Caco-2 (cell line): Measurements from ENCODE around the gene YBX2. TPM values are rescaled to one million over a fixed set of nuclear protein-coding genes. Genes with fewer than 3 reads are reported as not detected.

Experiments
- BruUV-seq: library from RNA; stranded (reverse); fragments of 400-500 nt; replicated peaks from 2 replicates; lab custom pipeline; 2021; lab: Mats Ljungman, UMichigan
- CTCF ChIA-PET: fragments of 300-600 bp; sonication (Branson Sonifier 250); formaldehyde crosslinking; loops from one replicate; lab custom pipeline; 2022; ENCODE audit warnings: antibody characterized with exemption; lab: Charles Lee
- POLR2A ChIA-PET: fragments of 300-600 bp; sonication (Branson Sonifier 250); formaldehyde crosslinking; loops from one replicate; lab custom pipeline; 2022; ENCODE audit warnings: antibody characterized with exemption; lab: Charles Lee
- DNase-seq, 2 experiments: peaks; one replicate each; pipeline versions ENCODE4 v3.0.0 to v3.0.0-alpha.2; 2020 to 2022
- H3K27me3 ChIP-seq: replicated peaks from 2 replicates; pipeline ENCODE4 v1.6.0; 2011; ENCODE audit warnings: low read length; ENCODE audit not compliant: control insufficient read depth, insufficient read depth
- H3K36me3 ChIP-seq: 2 replicates; pipeline ENCODE4 v1.5.1; 2011; ENCODE audit warnings: low read length; ENCODE audit not compliant: control insufficient read depth, insufficient read depth
- H3K4me1 ChIP-seq: fragments of 250-450 bp; sonication (Bioruptor Pico); 2 replicates; pipeline ENCODE4 v1.5.1; 2020; ENCODE audit warnings: mild to moderate bottlenecking
- H3K4me3 ChIP-seq: 2 replicates; pipeline ENCODE4 v1.5.1; 2011; ENCODE audit warnings: low read depth, mild to moderate bottlenecking, control low read depth, low read length
- H3K9me3 ChIP-seq: fragments of 250-450 bp; sonication (Bioruptor Pico); 2 replicates; pipeline ENCODE4 v1.5.1; 2020; ENCODE audit warnings: mild to moderate bottlenecking, moderate library complexity
- H3K27ac Mint-ChIP-seq: one replicate; pipeline ENCODE4 v1.8.0; 2022; ENCODE audit warnings: mixed read lengths; ENCODE audit not compliant: unreplicated experiment
- H3K27me3 Mint-ChIP-seq: one replicate; pipeline ENCODE4 v1.8.0; 2022; ENCODE audit warnings: mixed read lengths; ENCODE audit not compliant: insufficient read depth, unreplicated experiment
- H3K36me3 Mint-ChIP-seq: one replicate; pipeline ENCODE4 v1.8.0; 2022; ENCODE audit warnings: mild to moderate bottlenecking, mixed read lengths; ENCODE audit not compliant: insufficient read depth, unreplicated experiment
- H3K4me1 Mint-ChIP-seq: one replicate; pipeline ENCODE4 v1.8.0; 2022; ENCODE audit warnings: low read depth, mixed read lengths; ENCODE audit not compliant: unreplicated experiment
- H3K4me3 Mint-ChIP-seq: one replicate; pipeline ENCODE4 v1.8.0; 2022; ENCODE audit warnings: mild to moderate bottlenecking, moderate library complexity, mixed read lengths; ENCODE audit not compliant: unreplicated experiment
- H3K9me3 Mint-ChIP-seq: one replicate; pipeline ENCODE4 v1.8.0; 2022; ENCODE audit warnings: mixed read lengths; ENCODE audit not compliant: unreplicated experiment
- intact Hi-C: fragments of 100-400 bp; cut with micrococcal nuclease; formaldehyde crosslinking; loops from one replicate; pipeline ENCODE4 v1.10.0; 2022; ENCODE audit not compliant: unreplicated experiment
- total RNA-seq: library from RNA; stranded (reverse); gene quantifications from 2 replicates; pipeline ENCODE4 v1.2.3, GENCODE V29; 2022
- TF ChIP-seq, protein P1 (sequence below), 2 experiments: fragments of 200-600 bp in 1 of 2; IDR thresholded peaks; 1 replicate in 1 of 2; 2 replicates in 1 of 2; pipeline versions ENCODE4 v1.5.1 to v1.8.0; 2011 to 2022; ENCODE audit warnings: antibody characterized with exemption in 1 of 2, control low read depth in 1 of 2, inconsistent platforms in 1 of 2, low read depth in 1 of 2, low read length in 1 of 2, mild to moderate bottlenecking in 1 of 2, moderate library complexity in 1 of 2; ENCODE audit not compliant: insufficient read depth in 1 of 2, severe bottlenecking in 1 of 2, unreplicated experiment in 1 of 2

YBX2 gene
- total RNA-seq, 1 experiment from 2014 or later = 27.6 TPM

DNA sequence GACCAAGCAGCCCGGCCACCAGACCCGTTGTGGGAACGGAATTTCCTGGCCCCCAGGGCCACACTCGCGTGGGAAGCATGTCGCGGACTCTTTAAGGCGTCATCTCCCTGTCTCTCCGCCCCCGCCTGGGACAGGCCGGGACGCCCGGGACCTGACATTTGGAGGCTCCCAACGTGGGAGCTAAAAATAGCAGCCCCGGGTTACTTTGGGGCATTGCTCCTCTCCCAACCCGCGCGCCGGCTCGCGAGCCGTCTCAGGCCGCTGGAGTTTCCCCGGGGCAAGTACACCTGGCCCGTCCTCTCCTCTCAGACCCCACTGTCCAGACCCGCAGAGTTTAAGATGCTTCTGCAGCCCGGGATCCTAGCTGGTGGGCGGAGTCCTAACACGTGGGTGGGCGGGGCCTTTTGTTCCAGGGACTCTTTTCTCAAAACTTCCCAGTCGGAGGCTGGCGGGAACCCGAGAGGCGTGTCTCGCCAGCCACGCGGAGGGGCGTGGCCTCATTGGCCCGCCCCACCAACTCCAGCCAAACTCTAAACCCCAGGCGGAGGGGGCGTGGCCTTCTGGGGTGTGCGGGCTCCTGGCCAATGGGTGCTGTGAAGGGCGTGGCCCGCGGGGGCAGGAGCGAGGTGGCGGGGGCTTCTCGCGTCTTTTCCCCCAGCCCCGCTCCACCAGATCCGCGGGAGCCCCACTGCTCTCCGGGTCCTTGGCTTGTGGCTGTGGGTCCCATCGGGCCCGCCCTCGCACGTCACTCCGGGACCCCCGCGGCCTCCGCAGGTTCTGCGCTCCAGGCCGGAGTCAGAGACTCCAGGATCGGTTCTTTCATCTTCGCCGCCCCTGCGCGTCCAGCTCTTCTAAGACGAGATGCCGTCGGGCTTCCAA, 13.1 kb downstream of the YBX2 start, which contains the start of gene SLC2A4:
Gene SLC2A4 (plus strand): TSS at position 645 of the 879 bp plus-strand sequence. CDS start 217 bp downstream, at position 862.
- DNase-seq = peak; percentile 91 to 92
- H3K9me3 Mint-ChIP-seq = no peaks in the 10 kb centered on the region
- H3K36me3 Mint-ChIP-seq = peaks cover 5% of the 10 kb centered on the region
- no peaks in the 10 kb centered on the region for H3K27me3 ChIP-seq
- H3K9me3 ChIP-seq = no peaks in the 10 kb centered on the region
- intact Hi-C loops = loop anchor here (1.0 kb wide), 1 partner anchor 13 kb away; the partner anchor contains the start of gene YBX2
- peaks cover 8% of the 10 kb centered on the region for H3K4me1 Mint-ChIP-seq
- no peaks in the 10 kb centered on the region for H3K27me3 Mint-ChIP-seq
- peak within 1 kb of the TSS; percentile 85 for H3K4me3 Mint-ChIP-seq
- ChIA-PET CTCF (interaction anchor here (0.6 to 1.8 kb wide), 9 partner anchors 11 to 603 kb away, joined by 3 to 20 read pairs (median 6); partner anchors contain the start of gene ATP1B2), POLR2A (interaction anchor here (0.6 to 1.5 kb wide), 5 partner anchors 10 to 279 kb away, joined by 3 to 5 read pairs (median 3); partner anchors contain the start of gene TMEM256)
- TF ChIP-seq, protein P1, sequence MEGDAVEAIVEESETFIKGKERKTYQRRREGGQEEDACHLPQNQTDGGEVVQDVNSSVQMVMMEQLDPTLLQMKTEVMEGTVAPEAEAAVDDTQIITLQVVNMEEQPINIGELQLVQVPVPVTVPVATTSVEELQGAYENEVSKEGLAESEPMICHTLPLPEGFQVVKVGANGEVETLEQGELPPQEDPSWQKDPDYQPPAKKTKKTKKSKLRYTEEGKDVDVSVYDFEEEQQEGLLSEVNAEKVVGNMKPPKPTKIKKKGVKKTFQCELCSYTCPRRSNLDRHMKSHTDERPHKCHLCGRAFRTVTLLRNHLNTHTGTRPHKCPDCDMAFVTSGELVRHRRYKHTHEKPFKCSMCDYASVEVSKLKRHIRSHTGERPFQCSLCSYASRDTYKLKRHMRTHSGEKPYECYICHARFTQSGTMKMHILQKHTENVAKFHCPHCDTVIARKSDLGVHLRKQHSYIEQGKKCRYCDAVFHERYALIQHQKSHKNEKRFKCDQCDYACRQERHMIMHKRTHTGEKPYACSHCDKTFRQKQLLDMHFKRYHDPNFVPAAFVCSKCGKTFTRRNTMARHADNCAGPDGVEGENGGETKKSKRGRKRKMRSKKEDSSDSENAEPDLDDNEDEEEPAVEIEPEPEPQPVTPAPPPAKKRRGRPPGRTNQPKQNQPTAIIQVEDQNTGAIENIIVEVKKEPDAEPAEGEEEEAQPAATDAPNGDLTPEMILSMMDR (IDR thresholded peaks at IDR 0.05; ENCODE audit: insufficient read depth in 1 of 2, low read depth in 1 of 2, low read length in 1 of 2, severe bottlenecking in 1 of 2, unreplicated experiment in 1 of 2) = no peak
- peak within 1 kb of the TSS; percentile 85 for H3K27ac Mint-ChIP-seq
- no TSS peak for BruUV-seq
- H3K4me1 ChIP-seq = peaks cover 3% of the 10 kb centered on the region; the same call in 1 of the 2 replicates
- H3K4me3 ChIP-seq = peak within 1 kb of the TSS; percentile 54
- no peaks in the 10 kb centered on the region for H3K36me3 ChIP-seq

DNA sequence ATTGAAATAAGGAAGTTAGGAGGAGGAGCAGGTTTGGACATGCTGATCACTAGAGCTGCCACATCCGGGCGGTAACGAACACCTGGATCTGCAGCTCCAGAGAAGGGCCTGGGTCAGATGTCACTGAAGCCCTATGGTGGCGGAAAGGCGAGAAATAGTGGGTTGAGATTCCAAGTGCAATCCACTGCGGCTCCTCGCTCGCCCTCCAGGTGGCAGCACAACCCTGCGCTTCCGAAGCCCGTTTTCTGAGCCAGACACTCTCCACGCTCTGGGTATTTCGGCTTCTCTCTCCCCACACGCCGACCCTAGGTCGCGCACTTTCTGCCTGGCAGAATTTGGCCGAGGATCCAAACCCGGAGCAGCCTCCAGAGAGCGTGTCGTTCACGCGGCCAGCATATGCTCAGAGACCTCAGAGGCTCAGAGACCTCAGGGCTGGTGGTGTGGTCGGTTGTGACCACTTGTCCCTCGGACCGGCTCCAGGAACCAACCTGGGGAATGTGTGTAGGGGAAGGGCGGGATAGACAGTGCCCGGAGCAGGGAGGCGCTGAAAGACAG, 13.8 kb downstream of the YBX2 start:
- Mint-ChIP-seq H3K27ac (peak overlapping the region; percentile 85), H3K36me3 (peaks cover 5% of the 10 kb centered on the region), H3K4me1 (peaks cover 8% of the 10 kb centered on the region), H3K4me3 (peak overlapping the region; percentile 85), H3K9me3 (no peaks in the 10 kb centered on the region), H3K27me3 (no peaks in the 10 kb centered on the region)
- TF ChIP-seq, protein P1 (IDR thresholded peaks at IDR 0.05; ENCODE audit: insufficient read depth in 1 of 2, low read depth in 1 of 2, low read length in 1 of 2, severe bottlenecking in 1 of 2, unreplicated experiment in 1 of 2) = peak; percentile 59 to 68
- no peaks in the 10 kb centered on the region for H3K9me3 ChIP-seq
- no peaks in the 10 kb centered on the region for H3K27me3 ChIP-seq
- H3K4me3 ChIP-seq = peak overlapping the region; percentile 38
- ChIA-PET POLR2A (interaction anchor here (0.8 to 1.5 kb wide), 3 partner anchors 11 to 124 kb away, joined by 3 to 5 read pairs (median 3); partner anchors contain the start of gene TMEM256), CTCF (interaction anchor here (0.7 to 1.8 kb wide), 5 partner anchors 11 to 370 kb away, joined by 3 to 20 read pairs (median 6); partner anchors contain the start of gene ATP1B2)
- no TSS peak for BruUV-seq
- DNase-seq = peak; percentile 67 to 81
- no peaks in the 10 kb centered on the region for H3K36me3 ChIP-seq
- peaks cover 3% of the 10 kb centered on the region; the same call in 1 of the 2 replicates for H3K4me1 ChIP-seq
- intact Hi-C loops = loop anchor here (1.0 kb wide), 2 partner anchors 14 to 65 kb away; partner anchors contain the start of gene YBX2

DNA sequence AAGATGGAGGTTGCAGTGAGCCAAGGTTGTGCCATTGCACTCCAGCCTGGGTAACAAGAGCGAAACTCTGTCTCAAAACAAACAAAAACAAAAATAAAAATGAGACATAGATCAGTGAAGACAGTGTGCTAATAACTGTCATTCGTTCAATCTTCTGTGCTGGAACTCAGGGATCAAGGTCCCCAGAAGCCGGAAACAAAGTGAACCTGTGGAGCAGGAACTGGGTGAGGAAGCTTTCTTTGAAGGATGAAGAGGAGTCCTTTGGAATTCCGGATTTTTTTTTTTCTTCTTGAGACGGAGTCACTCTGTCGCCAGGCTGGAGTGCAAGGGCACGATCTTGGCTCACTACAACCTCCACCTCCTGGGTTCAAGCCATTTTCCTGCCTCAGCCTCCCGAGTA, 15.0 kb downstream of the YBX2 start:
- POLR2A ChIA-PET = no interaction called here
- intact Hi-C loops = no loop called here
- TF ChIP-seq, protein P1 (IDR thresholded peaks at IDR 0.05; ENCODE audit: insufficient read depth in 1 of 2, low read depth in 1 of 2, low read length in 1 of 2, severe bottlenecking in 1 of 2, unreplicated experiment in 1 of 2) = no peak
- Mint-ChIP-seq H3K27me3 (no peaks in the 10 kb centered on the region), H3K27ac (no peak overlapping the region), H3K4me3 (no peak overlapping the region), H3K36me3 (peaks cover 5% of the 10 kb centered on the region), H3K4me1 (peaks cover 8% of the 10 kb centered on the region), H3K9me3 (no peaks in the 10 kb centered on the region)
- H3K9me3 ChIP-seq = no peaks in the 10 kb centered on the region
- no peak overlapping the region for H3K4me3 ChIP-seq
- CTCF ChIA-PET = no interaction called here
- BruUV-seq = no TSS peak
- H3K36me3 ChIP-seq = no peaks in the 10 kb centered on the region
- no peak for DNase-seq
- peaks cover 3% of the 10 kb centered on the region; the same call in 1 of the 2 replicates for H3K4me1 ChIP-seq
- H3K27me3 ChIP-seq = no peaks in the 10 kb centered on the region
